Measurements from ENCODE around the gene EIF6. TPM values are rescaled to one million over a fixed set of nuclear protein-coding genes. Genes with fewer than 3 reads are reported as not detected.

EIF6 gene
- total and polyA plus RNA-seq, 9 of the 15 experiments (the other 6 are each of a cell fraction or from before 2014, with no cell fraction given): 165 to 832 (median 229) TPM

GRCh38 chr20:35277531-35278395 is 6.8 kb downstream of the EIF6 start, which contains the start of gene MMP24OS:
Gene MMP24OS, minus strand, starts transcription at chr20:35278122. Its CDS starts 193 bp downstream, at chr20:35277929.
- H3K27me3 ChIP-seq (ENCODE audit: control insufficient read depth in 2 of 2, insufficient read depth in 2 of 2, low read length in 2 of 2): no peaks in the 10 kb centered on the region
- no peaks in the 10 kb centered on the region for H3K9me1 ChIP-seq (ENCODE audit: control insufficient read depth, insufficient read depth, low read length)
- H3K4me3 ChIP-seq: peak within 1 kb of the TSS; percentile 66
- peak within 1 kb of the TSS; percentile 80 to 94 for H3K9ac ChIP-seq (ENCODE audit: insufficient read depth in 1 of 2, low read depth in 2 of 2, low read length in 2 of 2)
- DNase-seq (ENCODE audit: extremely low read depth in 1 of 4, low spot score in 3 of 4): peak; percentile 85 to 90 (median 87)
- H3K9me3 ChIP-seq (replicated peaks; ENCODE audit: control insufficient read depth, insufficient read depth, low read depth, low read length): no peaks in the 10 kb centered on the region
- ATAC-seq: peak; percentile 95
- ChIA-PET CTCF (ENCODE audit: low intra/inter-chr PET ratio) (no interaction called here), POLR2A (interaction anchor here (0.6 to 2.0 kb wide), 4 partner anchors 13 to 421 kb away, joined by 3 to 6 read pairs (median 4); no protein-coding TSS in a partner anchor)
- intact Hi-C loops (cut with micrococcal nuclease): no loop called here
- peaks cover 8 to 39% of the 10 kb centered on the region in 2 experiments; a peak in 3 of 5 replicates for H3K4me1 ChIP-seq (replicated peaks in 1 of 2; ENCODE audit: control insufficient read depth in 2 of 2, insufficient read depth in 2 of 2, low read length in 2 of 2)
- in situ Hi-C loops (cut with MboI): no loop called here
- no TSS peak for BruUV-seq (replicated peaks)
- H3K36me3 ChIP-seq (ENCODE audit: control insufficient read depth, insufficient read depth, low read length): peaks cover 71% of the 10 kb centered on the region
- H3K27ac ChIP-seq (ENCODE audit: extremely low read depth, low read depth, low read length): peak within 1 kb of the TSS; percentile 82
- H3K79me2 ChIP-seq (ENCODE audit: control insufficient read depth, insufficient read depth, low read length): peaks cover 31% of the 10 kb centered on the region
- H4K20me1 ChIP-seq (replicated peaks; ENCODE audit: control insufficient read depth, insufficient read depth, low read length): no peaks in the 10 kb centered on the region
- H3K4me2 ChIP-seq (ENCODE audit: insufficient read depth, low read length): peak within 1 kb of the TSS; percentile 77
- H2AFZ ChIP-seq (ENCODE audit: low read depth, low read length): peak within 1 kb of the TSS; percentile 79; the same call in 1 of the 2 replicates
- FAIRE-seq: peak; percentile 70
- WGBS (ENCODE audit: insufficient coverage, low coverage, missing lambda C conversion rate): 29% methylated on average over 31 of the region's 76 CpGs
- TF ChIP-seq ARID1B (IDR thresholded peaks at IDR 0.05) (no peak), TBP (optimal IDR thresholded peaks at IDR 0.05; ENCODE audit: low read depth, low read length) (peak; percentile 52), HOMEZ (CRISPR knock-in tag; IDR thresholded peaks at IDR 0.05) (no peak), ZNF551 (CRISPR knock-in tag; IDR thresholded peaks at IDR 0.05) (no peak), BRF2 (IDR thresholded peaks at IDR 0.05; ENCODE audit: borderline replicate concordance, insufficient read depth, insufficient read length) (no peak), PCBP2 (IDR thresholded peaks at IDR 0.05; ENCODE audit: low read depth, low read length, poor library complexity, severe bottlenecking) (no peak), FOXA1 (IDR thresholded peaks at IDR 0.05; ENCODE audit: borderline replicate concordance) (no peak), RAD51 (IDR thresholded peaks at IDR 0.05; ENCODE audit: borderline replicate concordance, low read depth) (no peak), MNT (conservative IDR thresholded peaks at IDR 0.05) (0 out of 4 replicates have a peak, but pooled peaks of 1 of the 2 experiments have one; percentile 48), ZNF57 (CRISPR knock-in tag; IDR thresholded peaks at IDR 0.05) (no peak), PHB2 (IDR thresholded peaks at IDR 0.05; ENCODE audit: low read depth) (no peak), STAT5B (CRISPR knock-in tag; IDR thresholded peaks at IDR 0.05) (no peak), HMGXB4 (CRISPR knock-in tag; IDR thresholded peaks at IDR 0.05) (peak; percentile 61; the same call in 1 of the 2 replicates), ZNF445 (CRISPR knock-in tag; IDR thresholded peaks at IDR 0.05; ENCODE audit: low read depth) (no peak), FOXK1 (CRISPR knock-in tag; IDR thresholded peaks at IDR 0.05; ENCODE audit: borderline replicate concordance) (no peak)

All from K562 (cell line).